ENCODE data around the gene GPR171. TPM values are rescaled to one million over a fixed set of nuclear protein-coding genes. Genes with fewer than 3 reads are reported as not detected.
A peak's percentile ranks its signal among the peaks of the same experiment; 100 is the strongest.

The GPR171 gene
- total and polyA plus RNA-seq, 2 experiments from 2014 or later, result not detected

GRCh38 chr3:151205482-151205881 lies 2.5 kb upstream of the GPR171 start:
- Histone ChIP-seq H3K27me3 (replicated peaks; ENCODE audit: insufficient read depth) (no peaks in the 10 kb centered on the region), H2AFZ (no peak overlapping the region), H3K9ac (no peak overlapping the region), H3K27ac (no peak overlapping the region), H3K9me2 (ENCODE audit: insufficient read depth) (no peaks in the 10 kb centered on the region), H3K79me2 (ENCODE audit: insufficient read depth) (no peaks in the 10 kb centered on the region), H4K20me1 (ENCODE audit: insufficient read depth) (no peaks in the 10 kb centered on the region), H3K4me3 (no peak overlapping the region), H3K9me3 (ENCODE audit: low read depth) (no peaks in the 10 kb centered on the region), H3K4me1 (ENCODE audit: insufficient read depth) (peaks cover 9% of the 10 kb centered on the region; the same call in 1 of the 2 replicates), H3K4me2 (ENCODE audit: unreplicated experiment) (no peak overlapping the region), H3K36me3 (ENCODE audit: low read depth) (no peaks in the 10 kb centered on the region), H3F3A (ENCODE audit: insufficient read depth) (no peaks in the 10 kb centered on the region)
- no peak for DNase-seq
- in situ Hi-C loops (cut with MboI), result no loop called here
- TF ChIP-seq EZH2phosphoT487 (IDR thresholded peaks at IDR 0.05; ENCODE audit: insufficient read depth, low read depth), result no peak
- TF ChIP-seq EZH2 (IDR thresholded peaks at IDR 0.05; ENCODE audit: insufficient read depth, poor library complexity, severe bottlenecking), result no peak
- 93 to 98% methylated on average over 6 of the region's 6 CpGs for WGBS, 2 experiments (ENCODE audit: low coverage in 1 of 2, low lambda C conversion rate in 2 of 2, missing lambda C conversion rate in 2 of 2)

DNA sequence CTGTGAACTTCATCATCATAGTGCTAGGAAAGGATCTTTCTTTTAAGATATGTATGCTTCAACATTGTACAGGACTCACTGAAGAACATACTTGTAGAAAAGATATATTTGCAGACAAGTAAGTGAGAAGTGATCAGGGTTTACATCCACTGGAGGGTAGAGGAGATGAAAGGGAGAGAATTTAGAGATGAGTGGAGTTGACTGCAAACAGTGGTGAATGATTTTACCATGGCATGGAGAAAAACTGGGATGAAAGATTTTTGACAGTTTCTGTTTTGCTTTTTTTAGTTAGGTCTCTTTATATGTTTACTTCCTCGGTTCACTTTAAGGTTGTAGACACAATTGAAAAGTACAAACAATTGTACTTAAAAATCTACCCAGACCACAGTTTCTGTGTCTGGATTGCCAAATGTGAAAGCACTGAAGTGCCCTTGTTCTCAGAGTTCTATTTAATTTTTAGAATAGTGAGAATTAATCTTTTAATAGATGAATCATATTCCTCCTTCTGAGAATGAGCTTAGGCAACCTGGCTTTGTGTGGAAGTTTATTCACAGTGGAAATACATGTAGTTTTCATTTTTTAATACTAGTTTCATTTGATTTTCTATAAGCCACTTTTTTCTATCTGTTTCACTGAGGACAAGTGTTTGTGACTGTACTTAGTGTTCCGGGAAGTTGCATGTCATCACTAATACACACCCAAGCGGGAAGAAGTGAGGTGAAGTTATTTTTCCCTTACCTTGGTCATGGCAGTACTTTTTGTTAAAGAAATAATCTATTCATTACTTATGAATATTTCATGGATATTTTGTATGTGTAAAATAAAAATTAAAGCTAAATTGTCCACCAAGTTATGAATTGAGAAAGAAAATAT lies 1.8 kb upstream of the GPR171 start:
- Histone ChIP-seq H3K36me3 (ENCODE audit: low read depth) (no peaks in the 10 kb centered on the region), H3K9ac (no peak overlapping the region), H3K27me3 (replicated peaks; ENCODE audit: insufficient read depth) (no peaks in the 10 kb centered on the region), H3K4me3 (no peak overlapping the region), H3K4me2 (ENCODE audit: unreplicated experiment) (no peak overlapping the region), H3K9me2 (ENCODE audit: insufficient read depth) (no peaks in the 10 kb centered on the region), H3K9me3 (ENCODE audit: low read depth) (no peaks in the 10 kb centered on the region), H3F3A (ENCODE audit: insufficient read depth) (no peaks in the 10 kb centered on the region), H3K4me1 (ENCODE audit: insufficient read depth) (peaks cover 9% of the 10 kb centered on the region; the same call in 1 of the 2 replicates), H3K27ac (no peak overlapping the region), H4K20me1 (ENCODE audit: insufficient read depth) (no peaks in the 10 kb centered on the region), H3K79me2 (ENCODE audit: insufficient read depth) (no peaks in the 10 kb centered on the region), H2AFZ (peak overlapping the region; percentile 2; the same call in 1 of the 2 replicates)
- WGBS, 2 experiments (ENCODE audit: low coverage in 1 of 2, low lambda C conversion rate in 2 of 2, missing lambda C conversion rate in 2 of 2), result 72 to 73% methylated on average over 3 of the region's 3 CpGs
- no peak for DNase-seq
- TF ChIP-seq EZH2 (IDR thresholded peaks at IDR 0.05; ENCODE audit: insufficient read depth, poor library complexity, severe bottlenecking) (no peak), EZH2phosphoT487 (IDR thresholded peaks at IDR 0.05; ENCODE audit: insufficient read depth, low read depth) (no peak)
- in situ Hi-C loops (cut with MboI), result no loop called here

GRCh38 chr3:151201051-151201730 lies 1.8 kb downstream of the GPR171 start:
- Histone ChIP-seq H3K79me2 (ENCODE audit: insufficient read depth) (no peaks in the 10 kb centered on the region), H3K9ac (no peak overlapping the region), H3K27me3 (replicated peaks; ENCODE audit: insufficient read depth) (no peaks in the 10 kb centered on the region), H3K4me2 (ENCODE audit: unreplicated experiment) (no peak overlapping the region), H4K20me1 (ENCODE audit: insufficient read depth) (no peaks in the 10 kb centered on the region), H3F3A (ENCODE audit: insufficient read depth) (no peaks in the 10 kb centered on the region), H3K4me3 (no peak overlapping the region), H3K36me3 (ENCODE audit: low read depth) (no peaks in the 10 kb centered on the region), H3K27ac (no peak overlapping the region), H2AFZ (no peak overlapping the region), H3K4me1 (ENCODE audit: insufficient read depth) (peaks cover 11% of the 10 kb centered on the region), H3K9me2 (ENCODE audit: insufficient read depth) (no peaks in the 10 kb centered on the region), H3K9me3 (ENCODE audit: low read depth) (no peaks in the 10 kb centered on the region)
- TF ChIP-seq EZH2phosphoT487 (IDR thresholded peaks at IDR 0.05; ENCODE audit: insufficient read depth, low read depth) (no peak), EZH2 (IDR thresholded peaks at IDR 0.05; ENCODE audit: insufficient read depth, poor library complexity, severe bottlenecking) (no peak)
- DNase-seq, result no peak
- 96 to 97% methylated on average over 7 of the region's 7 CpGs for WGBS, 2 experiments (ENCODE audit: low coverage in 1 of 2, low lambda C conversion rate in 2 of 2, missing lambda C conversion rate in 2 of 2)
- in situ Hi-C loops (cut with MboI), result no loop called here

DNA sequence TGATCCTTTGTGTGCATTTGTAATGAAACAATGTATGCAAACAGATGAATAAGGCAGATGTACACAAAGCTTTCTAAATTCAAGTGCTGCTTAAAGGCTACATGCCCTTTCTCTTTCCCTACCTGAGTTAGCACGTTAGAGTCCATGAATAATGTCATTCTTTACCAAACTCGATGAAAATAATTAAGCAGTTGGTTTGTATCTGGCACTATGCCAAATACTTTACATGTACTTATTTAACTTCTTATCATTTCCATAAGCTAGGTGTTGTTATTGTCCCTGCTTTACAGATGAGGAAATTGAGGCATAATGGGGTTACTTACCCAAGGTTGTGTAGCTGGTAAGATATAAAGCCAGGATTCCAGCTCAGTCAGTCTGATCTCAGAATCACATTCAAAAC lies 2.4 kb downstream of the GPR171 start:
- WGBS, 2 experiments (ENCODE audit: low coverage in 1 of 2, low lambda C conversion rate in 2 of 2, missing lambda C conversion rate in 2 of 2), result 70 to 71% methylated on average over 2 of the region's 2 CpGs
- Histone ChIP-seq H3K9me2 (ENCODE audit: insufficient read depth) (no peaks in the 10 kb centered on the region), H3K4me2 (ENCODE audit: unreplicated experiment) (no peak overlapping the region), H3K9me3 (ENCODE audit: low read depth) (no peaks in the 10 kb centered on the region), H3K27ac (no peak overlapping the region), H3F3A (ENCODE audit: insufficient read depth) (no peaks in the 10 kb centered on the region), H3K27me3 (replicated peaks; ENCODE audit: insufficient read depth) (no peaks in the 10 kb centered on the region), H3K79me2 (ENCODE audit: insufficient read depth) (no peaks in the 10 kb centered on the region), H4K20me1 (ENCODE audit: insufficient read depth) (no peaks in the 10 kb centered on the region), H3K36me3 (ENCODE audit: low read depth) (no peaks in the 10 kb centered on the region), H3K9ac (no peak overlapping the region), H3K4me3 (no peak overlapping the region), H3K4me1 (ENCODE audit: insufficient read depth) (peaks cover 11% of the 10 kb centered on the region), H2AFZ (no peak overlapping the region)
- in situ Hi-C loops (cut with MboI), result no loop called here
- TF ChIP-seq EZH2 (IDR thresholded peaks at IDR 0.05; ENCODE audit: insufficient read depth, poor library complexity, severe bottlenecking), result no peak
- no peak for TF ChIP-seq EZH2phosphoT487 (IDR thresholded peaks at IDR 0.05; ENCODE audit: insufficient read depth, low read depth)
- no peak for DNase-seq

All from GM23248 (cell line).